ENCODE results near the gene SPATA9.

GRCh38 chr5:95621839-95622629 is 60.8 kb downstream of the SPATA9 start:
- TF ChIP-seq CTCF (IDR thresholded peaks at IDR 0.05) = no peak
- no peak for TF ChIP-seq POLR2A (IDR thresholded peaks at IDR 0.05)

Data from body of pancreas (tissue), 4 donors.